ENCODE results near the gene SEC14L5.

- TF ChIP-seq CTCF (IDR thresholded peaks at IDR 0.05; ENCODE audit: low read depth, low read length, poor library complexity, severe bottlenecking) (no peak), EZH2phosphoT487 (IDR thresholded peaks at IDR 0.05; ENCODE audit: borderline replicate concordance, low read length) (no peak)
These were observed 108.4 kb downstream of the SEC14L5 start for GRCh38 chr16:5066511-5066910.

All from DOHH2 (cell line).